Measurements from ENCODE around the gene ARHGAP28.

ARHGAP28 gene, protein sequence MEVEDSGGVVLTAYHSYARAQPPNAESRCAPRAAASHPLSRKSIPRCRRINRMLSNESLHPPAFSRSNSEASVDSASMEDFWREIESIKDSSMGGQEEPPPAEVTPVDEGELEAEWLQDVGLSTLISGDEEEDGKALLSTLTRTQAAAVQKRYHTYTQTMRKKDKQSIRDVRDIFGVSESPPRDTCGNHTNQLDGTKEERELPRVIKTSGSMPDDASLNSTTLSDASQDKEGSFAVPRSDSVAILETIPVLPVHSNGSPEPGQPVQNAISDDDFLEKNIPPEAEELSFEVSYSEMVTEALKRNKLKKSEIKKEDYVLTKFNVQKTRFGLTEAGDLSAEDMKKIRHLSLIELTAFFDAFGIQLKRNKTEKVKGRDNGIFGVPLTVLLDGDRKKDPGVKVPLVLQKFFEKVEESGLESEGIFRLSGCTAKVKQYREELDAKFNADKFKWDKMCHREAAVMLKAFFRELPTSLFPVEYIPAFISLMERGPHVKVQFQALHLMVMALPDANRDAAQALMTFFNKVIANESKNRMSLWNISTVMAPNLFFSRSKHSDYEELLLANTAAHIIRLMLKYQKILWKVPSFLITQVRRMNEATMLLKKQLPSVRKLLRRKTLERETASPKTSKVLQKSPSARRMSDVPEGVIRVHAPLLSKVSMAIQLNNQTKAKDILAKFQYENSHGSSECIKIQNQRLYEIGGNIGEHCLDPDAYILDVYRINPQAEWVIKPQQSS

GRCh38 chr18:6729247-6730091 lies at the start of gene ARHGAP28:
ARHGAP28 (plus strand) TSS chr18:6729716; CDS start chr18:6729822, 106 bp downstream.
- DNase-seq (ENCODE audit: extremely low read depth in 1 of 2, low read depth in 1 of 2), result no peak

DNA sequence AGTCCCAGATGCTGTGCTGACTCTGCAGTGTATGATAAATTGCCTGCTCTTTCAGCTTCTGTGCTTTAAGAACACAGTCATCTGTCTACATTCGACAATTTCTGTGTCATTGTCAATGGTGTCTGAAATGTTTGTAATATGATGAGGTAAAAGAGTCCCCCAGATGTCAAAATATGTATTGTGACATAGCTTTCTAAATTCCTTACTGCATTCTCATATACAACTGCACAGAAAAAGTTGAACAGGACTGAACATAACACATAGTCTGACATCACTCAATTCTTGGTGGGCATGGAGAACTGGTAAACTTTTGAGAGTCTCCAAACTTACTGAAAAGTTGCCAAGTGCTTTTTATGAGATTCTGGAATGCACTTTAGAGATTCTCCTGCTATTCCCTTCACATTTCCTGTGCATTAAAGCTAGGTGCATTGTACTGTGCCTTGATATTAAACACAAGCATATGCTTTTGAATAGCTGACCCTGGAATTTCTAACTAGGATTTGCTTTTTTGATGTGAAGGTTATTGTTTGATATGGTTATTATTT lies 48.1 kb upstream of the ARHGAP28 start:
- DNase-seq (ENCODE audit: extremely low read depth in 1 of 2, low read depth in 1 of 2), result no peak

DNA sequence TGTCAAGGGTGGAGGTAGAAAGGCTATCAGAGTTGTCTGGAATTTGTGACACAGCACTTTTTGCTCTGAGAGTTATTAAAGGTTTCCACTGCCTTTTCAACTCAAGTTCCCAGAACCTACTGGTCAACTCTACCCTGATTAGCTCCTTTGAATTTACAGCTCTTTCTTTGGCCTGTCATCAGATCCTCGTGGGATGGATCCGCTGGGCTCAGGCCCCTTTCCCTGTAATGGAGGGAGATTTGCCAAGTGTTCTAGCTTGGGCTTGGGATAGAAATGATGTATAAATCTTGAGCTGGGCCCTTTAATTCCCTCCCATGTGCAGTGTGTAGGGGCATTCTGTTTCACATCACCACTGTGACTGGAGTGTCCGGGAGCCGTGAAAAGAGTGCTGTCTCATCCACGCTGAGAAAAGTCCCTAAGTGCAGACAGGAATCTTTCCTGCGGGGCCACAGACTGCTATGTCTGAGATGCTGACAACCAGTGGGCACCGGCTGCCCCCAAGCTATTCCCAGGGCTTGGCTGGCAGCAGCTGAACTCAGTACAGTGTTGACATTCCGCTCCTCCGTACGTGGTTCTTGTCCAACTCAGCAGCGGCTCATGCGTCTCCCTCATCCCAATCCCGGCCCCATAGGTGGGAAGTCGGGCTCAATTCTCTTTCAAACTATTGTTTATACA lies 46.9 kb upstream of the ARHGAP28 start:
- DNase-seq (ENCODE audit: extremely low read depth in 1 of 2, low read depth in 1 of 2), result no peak

DNA sequence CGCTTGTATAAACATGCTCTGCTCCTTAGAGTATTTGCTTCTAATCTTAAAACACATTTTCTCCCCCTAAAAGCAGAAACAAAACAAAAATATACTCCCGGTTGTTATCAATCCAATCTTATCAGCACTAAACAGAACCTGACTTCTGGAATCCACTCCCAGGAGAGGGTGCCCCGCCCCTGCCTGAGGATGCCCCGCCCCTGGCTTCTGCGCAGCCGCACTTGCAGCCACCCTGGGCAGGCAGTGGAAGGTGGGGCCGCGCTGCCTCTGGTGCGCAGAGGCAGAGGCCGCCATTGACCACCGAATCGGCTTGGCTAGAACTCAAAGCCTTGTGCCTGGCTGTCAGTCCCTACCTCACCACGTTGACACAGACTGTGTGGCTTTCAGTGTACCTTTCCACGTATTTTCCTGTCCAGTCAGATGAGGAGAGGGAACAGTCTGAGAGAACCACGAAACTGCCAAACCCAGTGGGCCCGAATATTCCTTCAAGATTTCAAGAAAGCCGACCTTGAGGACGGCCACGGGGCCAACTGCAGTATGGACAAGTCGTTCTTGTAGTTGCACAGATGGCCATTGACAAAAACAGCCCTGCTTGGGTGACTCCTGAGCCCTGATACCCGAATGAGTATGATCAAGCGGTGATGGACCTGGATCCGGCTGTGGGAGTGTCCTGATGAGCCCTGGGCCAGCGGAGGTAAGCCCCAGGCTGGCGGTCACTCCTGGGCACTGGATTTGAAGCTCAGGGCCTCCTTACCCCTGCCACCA lies 46.2 kb upstream of the ARHGAP28 start:
- DNase-seq (ENCODE audit: extremely low read depth in 1 of 2, low read depth in 1 of 2), result no peak

- no peak for DNase-seq (ENCODE audit: extremely low read depth in 1 of 2, low read depth in 1 of 2)
These were observed 41.8 kb upstream of the ARHGAP28 start for GRCh38 chr18:6687676-6688075.

- DNase-seq (ENCODE audit: extremely low read depth in 1 of 2, low read depth in 1 of 2), result no peak
These were observed 20.6 kb upstream of the ARHGAP28 start for GRCh38 chr18:6708890-6709289.

DNA sequence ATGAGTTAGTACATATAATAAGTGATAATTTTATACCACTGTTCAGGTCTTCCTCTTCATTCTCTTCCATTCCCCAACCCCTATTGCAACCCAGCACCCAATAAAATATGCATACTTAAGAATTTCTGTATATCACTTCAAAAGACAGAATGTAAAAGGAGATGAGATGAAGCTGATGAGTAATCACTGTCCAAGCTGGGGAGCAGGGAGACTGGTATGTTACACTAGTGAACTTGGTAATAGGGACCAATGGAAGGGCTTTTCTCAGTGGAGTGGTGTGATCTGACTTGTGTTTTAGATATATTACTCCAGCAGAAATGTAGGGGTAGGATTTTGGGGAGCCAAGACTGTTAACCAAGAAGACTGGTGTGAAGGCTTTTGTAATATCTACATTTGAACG lies 18.0 kb upstream of the ARHGAP28 start:
- DNase-seq (ENCODE audit: extremely low read depth in 1 of 2, low read depth in 1 of 2), result no peak

DNA sequence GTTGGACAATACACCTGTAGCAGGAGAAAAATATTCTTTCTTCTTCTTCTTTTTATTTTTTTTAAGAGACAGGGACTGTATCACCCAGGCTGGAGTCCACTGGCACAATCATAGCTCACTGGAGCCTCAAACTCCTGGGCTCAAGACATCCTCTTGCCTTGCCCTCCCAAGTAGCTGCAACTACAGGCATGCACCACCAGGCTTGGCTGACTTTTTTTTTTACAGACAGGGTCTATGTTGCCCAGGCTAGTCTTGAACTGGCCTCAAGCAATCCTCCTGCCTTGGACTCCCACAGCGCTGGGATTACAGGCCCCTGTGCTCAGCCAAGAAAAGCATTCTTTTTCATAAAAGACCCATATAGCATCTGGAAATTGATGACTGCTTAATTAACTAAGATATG lies 17.1 kb upstream of the ARHGAP28 start:
- no peak for DNase-seq (ENCODE audit: extremely low read depth in 1 of 2, low read depth in 1 of 2)

DNA sequence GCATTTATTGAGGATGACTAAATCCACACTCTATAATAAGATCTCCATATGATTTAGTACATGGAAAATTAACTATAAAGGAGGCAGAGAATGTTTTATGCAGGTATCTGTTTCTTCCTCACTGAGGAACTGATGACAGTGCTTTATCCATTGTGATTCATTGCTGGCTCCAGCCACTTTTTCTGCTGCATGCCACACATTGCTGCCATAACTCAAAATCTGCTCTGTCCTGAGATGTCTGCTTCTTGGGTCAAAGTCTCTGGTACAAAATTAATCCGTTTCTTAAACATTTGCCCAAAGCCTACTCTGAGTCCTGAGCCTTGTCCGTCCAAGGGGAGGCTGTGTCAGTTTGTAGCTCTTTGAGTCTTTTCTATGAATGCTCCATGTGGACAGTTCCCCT lies 15.5 kb upstream of the ARHGAP28 start:
- no peak for DNase-seq (ENCODE audit: extremely low read depth in 1 of 2, low read depth in 1 of 2)

DNA sequence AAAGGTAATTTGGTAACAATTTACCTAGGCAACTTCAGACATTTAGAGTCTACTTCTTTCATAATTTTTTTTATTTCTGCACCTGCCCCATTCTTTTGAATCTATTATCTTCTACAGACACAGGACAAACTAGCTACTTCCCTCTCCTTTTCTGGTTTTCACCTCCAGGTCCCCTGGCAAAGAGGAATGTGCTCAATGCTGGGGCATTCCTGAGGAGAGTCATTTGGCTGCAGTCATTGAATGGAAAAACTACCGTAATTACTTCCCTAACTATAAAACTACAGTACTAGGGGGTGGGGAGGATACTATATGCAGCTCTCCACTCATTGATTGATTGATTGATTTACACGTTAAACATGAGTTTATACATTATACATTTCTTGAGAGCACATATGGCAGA lies 11.2 kb upstream of the ARHGAP28 start:
- DNase-seq (ENCODE audit: extremely low read depth in 1 of 2, low read depth in 1 of 2), result no peak

DNA sequence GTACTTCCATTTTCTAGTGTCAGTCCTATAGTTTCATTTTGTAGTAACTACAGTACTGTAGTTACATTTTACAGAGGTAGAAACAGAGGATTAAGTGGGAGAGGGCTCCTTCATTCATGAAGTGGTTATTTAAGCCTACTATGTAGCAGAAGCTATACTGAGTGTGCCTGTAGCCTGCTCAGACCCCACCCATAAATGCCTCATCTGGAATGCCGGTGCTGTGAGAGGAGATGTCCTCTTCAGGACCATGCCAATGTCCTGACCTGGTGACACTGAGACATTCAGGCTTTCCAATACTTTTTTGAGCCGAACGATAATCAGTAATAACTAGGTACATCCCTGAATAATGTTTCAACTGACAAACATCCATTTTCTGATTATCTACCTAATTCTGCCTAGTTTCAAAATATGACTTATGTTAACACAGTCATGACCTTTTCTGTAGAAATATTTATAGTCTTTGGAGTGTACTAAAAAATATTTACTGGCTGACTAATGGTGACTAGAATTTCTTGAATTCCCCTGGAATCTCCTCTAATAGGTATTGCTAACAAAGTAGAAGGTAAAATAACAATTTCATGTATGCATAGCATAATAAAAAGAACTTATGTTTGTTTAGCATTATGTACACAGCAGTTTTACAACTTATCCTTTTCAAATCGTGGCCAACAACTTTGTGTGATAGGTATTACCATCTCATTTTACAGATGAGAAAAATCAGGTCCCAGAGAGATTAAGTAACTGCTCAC lies 10.2 kb upstream of the ARHGAP28 start:
- no peak for DNase-seq (ENCODE audit: extremely low read depth in 1 of 2, low read depth in 1 of 2)

DNA sequence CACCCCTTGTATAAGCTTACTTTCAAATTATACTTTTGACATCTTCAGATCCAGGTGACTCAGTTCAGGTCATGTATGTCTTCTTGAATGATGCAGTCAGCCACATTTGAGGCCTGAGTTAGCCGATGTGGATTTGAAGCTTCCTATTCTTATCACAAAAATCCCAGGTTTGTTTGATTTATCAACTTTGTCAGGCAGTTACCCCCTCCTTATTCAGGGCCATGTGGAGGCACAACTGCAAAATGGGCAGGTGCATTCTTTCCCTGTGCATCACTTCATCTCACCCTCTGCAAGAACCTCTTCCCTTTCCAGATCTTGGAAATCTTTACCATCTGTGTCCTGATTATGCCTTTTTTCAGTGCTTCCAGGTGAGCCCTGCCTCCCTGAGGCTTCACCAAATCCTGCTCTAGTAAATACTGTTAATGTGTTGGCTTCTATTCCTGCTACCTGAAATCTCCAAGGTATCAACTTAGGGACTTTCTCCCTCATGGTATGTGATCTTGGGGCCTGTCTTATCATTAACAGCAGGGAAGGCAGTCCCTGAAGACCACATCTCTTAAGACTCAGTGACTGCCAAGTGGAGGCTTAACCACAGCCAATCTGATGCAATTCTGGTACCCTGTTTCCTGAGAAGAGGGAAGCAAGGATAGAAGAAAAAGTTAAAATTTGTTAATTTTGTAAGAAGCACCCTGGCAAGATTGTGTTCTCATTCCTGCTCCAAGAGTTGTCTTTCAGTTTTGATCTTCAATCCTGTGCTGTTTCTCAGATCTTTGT lies 9.4 kb upstream of the ARHGAP28 start:
- DNase-seq (ENCODE audit: extremely low read depth in 1 of 2, low read depth in 1 of 2), result no peak

- no peak for DNase-seq (ENCODE audit: extremely low read depth in 1 of 2, low read depth in 1 of 2)
These were observed 7.8 kb upstream of the ARHGAP28 start for GRCh38 chr18:6721755-6722154.

DNA sequence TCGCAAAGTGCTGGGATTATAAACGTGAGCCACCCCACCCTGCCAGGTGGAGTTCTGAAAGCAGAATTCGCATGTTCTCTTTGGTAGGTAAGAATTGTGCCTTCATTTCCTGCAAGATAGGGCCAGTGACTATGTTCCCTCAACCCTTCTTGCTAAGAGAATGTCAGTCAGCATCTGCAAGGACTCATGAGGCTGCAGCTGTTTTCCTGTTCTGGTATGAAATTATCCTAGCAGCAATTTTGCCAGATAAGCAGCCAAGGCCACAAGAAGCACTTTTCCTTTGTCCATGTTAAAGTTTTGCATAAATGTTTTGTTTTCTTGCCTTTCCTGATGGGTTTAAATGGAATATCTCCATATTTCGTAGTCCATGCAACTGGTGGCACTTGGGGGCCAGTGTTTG lies 6.8 kb upstream of the ARHGAP28 start:
- DNase-seq (ENCODE audit: extremely low read depth in 1 of 2, low read depth in 1 of 2), result no peak

DNA sequence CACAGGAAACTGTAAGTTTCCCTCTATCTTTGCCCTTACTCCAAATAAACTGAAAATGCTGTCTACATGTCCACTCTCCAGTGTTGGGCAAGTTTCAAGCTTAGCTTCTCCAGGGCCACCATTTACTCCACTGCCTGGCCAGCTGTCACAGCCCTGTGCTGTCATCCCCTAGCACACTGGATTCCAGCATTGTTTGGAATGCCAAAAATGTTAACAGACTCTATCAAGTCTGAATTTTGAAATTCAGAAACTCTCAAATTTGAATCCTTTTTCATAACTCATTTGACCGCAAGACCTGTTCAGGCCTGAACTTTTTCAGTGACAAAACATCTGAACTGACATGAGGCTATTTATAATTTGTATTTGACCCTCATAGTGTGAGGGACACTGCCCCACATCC lies 5.2 kb upstream of the ARHGAP28 start:
- no peak for DNase-seq (ENCODE audit: extremely low read depth in 1 of 2, low read depth in 1 of 2)

- no peak for DNase-seq (ENCODE audit: extremely low read depth in 1 of 2, low read depth in 1 of 2)
These were observed 1.2 kb upstream of the ARHGAP28 start for GRCh38 chr18:6728331-6728730.

- DNase-seq (ENCODE audit: extremely low read depth in 1 of 2, low read depth in 1 of 2), result no peak
These were observed 688 bp upstream of the ARHGAP28 start for GRCh38 chr18:6728809-6729246.
